Activated T-cell treated with anti-CD3 and anti-CD28 coated beads for 4 hours (primary cell): Measurements from ENCODE around the gene HIVEP2.

ENCODE experiments used
- DNase-seq: peaks from one replicate; pipeline ENCODE4 v3.0.0-alpha.2; 2020

The HIVEP2 gene

DNA sequence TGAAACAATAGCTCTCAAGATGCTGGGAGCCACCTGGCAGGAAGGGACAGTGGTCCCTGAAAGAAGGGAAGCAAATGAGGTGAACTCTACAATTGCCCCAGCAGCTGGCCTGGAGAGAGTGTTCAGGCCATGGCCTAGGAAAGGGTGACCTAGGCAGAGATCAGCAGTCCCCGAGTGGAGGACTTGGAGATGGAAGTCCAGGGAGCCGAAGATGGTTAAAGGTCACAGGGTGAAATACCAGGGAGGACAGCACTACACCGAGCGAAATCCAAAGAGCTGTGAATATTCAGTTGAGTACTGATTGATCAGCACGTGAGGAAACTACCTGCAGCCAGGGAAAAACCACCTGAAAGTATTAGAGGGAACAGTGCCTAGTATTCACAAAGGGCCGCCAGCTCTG lies 133.1 kb downstream of the HIVEP2 start:
- DNase-seq, result no peak

DNA sequence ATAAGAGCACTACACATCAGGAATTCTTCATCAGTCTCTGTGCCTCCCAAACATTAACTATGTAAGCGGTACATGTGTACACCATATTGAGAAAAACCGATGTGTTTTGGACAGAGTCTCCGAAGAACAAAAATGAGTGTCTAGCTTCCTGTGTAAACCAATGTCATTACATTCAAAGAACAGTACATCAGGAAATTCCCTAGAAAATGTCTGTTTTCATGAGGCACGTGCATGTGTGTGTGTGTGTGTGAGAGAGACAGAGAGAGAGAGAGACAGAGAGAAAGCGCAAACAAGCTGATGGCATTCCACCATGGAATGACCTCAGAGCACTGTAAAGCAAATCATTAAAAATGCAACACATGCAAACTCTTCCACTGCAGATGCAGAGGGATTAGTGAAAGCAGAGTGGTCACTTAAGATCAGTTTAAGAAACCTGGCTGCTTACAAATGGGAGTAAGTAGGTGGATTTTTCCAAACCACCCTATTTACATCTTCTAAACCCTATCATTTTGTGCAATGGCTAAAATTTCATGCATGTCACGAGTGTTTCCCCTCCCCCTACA lies 133.9 kb downstream of the HIVEP2 start:
- no peak for DNase-seq

DNA sequence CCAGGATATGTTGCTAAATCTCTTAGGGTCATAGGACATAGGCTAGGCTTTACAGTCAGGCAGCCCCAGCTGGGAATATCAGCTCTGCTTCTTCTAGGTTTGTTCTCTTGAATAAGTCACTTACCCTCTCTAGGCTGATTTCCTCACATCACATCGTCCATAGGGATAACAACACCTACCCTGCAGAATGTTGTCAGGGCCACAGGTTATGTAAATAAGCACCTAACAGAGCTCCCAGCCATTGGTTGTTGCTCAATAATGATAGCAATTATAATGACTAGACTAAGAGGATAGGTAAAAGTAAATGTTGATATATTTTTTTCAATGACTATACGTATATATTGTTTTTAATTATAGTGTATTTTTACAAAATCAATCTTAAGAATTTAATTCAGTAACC lies 135.0 kb downstream of the HIVEP2 start:
- no peak for DNase-seq

DNA sequence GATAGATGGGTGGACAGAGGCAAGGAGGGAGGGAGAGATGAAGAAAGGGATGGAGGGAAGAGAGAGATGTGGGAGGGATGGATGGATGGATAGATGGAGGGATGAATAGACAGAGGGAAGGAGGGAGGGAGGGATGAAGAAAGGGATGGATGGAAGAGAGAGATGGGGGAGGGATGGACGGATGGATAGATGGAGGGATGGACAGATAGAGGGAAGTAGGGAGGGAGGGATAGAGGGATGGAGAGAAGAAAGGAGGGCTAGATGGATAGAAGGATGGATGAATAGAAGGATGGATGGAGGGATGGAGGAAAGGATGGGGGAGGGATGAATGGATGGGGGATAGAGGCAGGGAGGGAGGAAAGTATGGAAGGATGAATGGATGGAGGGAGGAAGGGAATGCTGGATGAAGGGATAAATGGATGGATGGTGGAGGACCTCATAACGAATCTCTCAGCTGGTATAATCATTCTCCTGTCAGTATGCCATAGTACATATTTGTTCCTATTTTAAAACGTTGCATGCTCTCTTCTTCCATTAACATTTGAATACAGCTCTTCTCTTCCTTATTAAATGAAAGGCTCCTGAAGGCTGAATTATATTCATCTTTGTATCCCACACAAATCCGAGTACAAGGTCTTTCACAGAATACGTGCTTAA lies 136.4 kb downstream of the HIVEP2 start:
- no peak for DNase-seq

DNA sequence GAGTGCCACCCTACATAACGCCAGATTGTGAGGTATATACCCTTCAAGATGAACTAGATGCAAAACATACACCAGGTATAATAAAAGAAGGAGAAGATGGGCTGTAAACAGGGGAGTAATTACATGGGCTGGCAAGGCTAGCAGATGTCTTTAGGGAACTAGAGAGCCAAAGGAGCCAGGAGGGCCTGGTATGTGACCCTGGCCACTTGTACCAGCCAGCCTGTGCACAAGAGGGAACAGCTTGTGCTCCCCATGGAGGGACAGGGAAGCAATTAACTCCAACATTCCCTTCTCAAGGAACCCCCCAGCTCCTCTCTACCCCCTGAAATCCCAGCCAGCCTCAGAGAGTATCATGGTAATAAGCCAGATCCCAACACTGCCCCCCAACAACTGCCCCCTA lies 139.9 kb downstream of the HIVEP2 start:
- DNase-seq, result no peak

DNA sequence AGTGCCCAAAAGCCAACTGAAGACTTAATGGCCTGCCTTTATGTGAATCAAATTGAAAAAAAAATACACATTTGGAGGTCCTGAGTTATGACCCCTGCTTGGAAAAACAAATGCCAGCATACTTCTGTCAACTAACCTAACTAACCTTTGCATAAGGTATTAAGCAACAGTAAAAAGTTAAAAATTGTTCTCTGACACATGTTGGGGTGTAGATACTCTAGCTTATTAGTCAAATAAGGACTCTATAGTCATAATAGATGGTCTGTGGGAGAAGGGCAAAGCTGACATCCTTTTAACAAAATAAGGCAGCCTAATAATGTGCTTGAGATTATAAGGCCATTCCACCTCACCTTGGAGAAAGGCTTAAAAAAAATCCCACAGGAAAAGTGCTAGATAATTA lies 140.5 kb downstream of the HIVEP2 start:
- DNase-seq, result no peak

DNA sequence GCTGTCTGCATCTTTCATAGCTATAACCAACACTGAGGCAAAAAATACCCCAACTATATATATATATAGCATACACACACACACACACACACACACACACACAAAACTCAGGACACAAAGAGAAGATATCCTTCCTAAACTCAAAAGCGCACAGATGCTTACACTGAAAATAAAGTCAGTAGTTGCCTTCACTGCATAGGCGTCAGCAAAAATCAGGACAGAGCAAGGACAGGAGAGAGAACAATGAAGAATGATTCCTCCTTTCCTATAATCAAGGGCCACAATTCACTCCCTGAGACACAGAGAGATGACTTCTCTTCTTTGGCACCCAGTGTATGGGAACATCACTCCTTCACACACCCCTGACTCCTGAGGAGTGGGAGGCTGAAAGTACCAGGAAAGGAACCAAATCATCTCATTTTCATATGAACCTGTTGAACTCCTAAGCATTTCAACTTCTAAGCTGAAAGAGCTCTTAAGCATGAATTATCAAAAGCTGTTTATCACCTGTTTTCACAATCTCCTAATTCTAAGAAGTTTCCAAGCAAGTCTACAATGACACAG lies 141.4 kb downstream of the HIVEP2 start:
- DNase-seq, result no peak

DNA sequence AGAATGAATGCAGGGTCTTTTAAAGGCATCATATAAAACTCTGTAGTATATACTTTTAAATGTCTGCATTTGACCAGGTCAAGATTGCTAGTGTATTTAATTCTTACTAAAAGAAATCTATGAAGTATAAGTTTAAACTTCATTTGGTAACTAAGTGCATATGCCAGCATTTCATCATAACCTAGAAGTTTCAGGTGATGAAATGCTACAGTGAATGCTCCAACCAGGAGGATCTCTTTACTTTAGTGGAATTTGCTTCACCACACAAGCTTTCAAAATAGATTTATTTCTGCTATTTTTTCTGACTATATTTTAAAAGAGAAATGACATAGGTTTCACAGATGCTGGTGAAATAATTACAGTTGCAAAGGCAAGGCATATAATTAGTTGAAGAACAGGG lies 141.9 kb downstream of the HIVEP2 start:
- no peak for DNase-seq

DNA sequence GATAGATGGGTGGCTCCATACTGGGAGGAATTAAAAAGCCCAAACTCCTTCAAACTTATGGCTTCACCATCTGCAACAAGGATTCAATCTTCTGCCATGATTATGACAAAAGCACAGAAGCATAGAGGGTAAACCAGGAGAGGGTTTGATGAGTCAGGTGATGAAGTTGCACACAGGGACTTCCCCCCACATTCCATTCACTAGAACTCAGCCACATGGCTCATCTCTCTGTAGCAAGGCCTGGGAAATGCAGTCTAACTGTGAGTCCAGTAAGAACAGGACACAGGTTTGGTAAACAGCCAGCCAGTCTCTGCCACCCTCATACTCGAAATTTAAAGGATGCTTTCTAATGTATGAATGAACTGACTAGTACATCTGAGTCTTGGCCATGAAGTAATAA lies 142.9 kb downstream of the HIVEP2 start:
- peak; percentile 36 for DNase-seq

DNA sequence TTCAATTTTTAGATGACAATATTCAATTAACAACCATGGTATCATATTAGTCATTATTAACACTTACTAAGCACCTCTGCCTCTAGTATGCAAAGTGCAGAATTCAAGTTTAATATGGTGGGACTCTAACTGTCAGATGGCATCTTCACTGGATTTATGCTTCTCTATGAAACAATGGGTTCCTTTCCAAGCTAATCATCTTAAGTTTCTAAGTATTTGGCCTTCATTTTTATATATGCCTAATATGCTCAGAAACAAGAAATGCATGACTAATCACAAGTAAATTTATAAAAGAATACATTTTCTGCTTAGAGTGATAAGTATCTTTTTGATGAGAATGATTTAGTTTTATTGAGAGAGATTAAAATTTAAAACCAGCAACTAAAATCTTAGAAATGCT lies 144.7 kb downstream of the HIVEP2 start:
- no peak for DNase-seq

DNA sequence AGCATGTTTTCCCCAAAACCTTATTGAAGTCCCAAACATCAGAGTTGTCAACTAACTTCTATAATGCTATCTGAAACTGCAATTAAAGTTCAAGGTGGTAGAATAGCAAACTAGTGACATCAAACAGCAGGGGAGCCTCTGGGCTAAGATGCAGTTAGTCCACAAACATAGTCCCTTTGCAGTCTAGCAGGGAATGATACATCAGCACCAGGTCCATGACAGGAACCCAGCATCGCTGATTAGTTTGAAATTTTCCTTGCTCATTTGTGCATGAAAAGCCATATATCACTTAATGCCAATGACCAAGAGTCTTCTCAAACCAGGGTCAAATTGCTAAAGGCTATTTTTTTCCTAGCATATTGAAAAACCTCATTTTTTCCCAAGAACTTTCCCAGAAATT lies 145.3 kb downstream of the HIVEP2 start:
- DNase-seq, result no peak

DNA sequence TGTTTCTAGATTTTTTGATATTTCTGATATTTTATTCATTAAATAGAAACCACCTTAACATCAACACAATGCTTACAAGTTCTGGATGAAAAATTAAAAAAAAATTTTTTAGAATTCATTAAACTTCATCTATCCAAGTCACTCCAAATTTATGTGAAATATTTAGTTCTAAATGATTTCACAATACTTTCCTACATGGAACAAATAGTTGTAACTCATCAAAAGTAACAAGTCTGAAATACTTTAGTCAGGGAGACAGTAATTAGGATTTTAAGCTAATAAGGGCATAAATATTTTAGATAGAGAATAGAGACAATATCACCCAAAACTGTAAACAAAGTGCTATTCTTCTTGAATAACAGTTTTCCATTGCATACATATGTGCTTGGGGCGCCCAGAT lies 147.8 kb downstream of the HIVEP2 start:
- DNase-seq, result no peak

DNA sequence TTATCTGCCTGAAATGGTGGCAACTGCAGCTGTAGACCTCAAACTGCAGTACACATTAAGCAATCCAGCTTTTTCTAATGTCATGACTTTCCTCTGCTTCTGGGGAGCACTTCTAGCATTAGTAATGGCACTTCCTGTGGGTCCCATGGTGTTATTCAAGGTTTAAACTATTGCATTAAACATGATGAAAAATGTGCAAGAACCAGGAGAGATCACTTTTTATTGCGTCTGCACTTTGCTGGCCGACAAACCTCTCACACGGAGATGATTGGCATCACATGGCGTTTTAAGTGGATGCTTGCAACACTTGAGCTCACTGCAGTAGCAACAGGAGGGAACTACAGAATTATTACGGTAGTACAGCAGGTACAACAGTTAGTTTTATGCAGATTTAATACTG lies 148.4 kb downstream of the HIVEP2 start:
- DNase-seq, result no peak

DNA sequence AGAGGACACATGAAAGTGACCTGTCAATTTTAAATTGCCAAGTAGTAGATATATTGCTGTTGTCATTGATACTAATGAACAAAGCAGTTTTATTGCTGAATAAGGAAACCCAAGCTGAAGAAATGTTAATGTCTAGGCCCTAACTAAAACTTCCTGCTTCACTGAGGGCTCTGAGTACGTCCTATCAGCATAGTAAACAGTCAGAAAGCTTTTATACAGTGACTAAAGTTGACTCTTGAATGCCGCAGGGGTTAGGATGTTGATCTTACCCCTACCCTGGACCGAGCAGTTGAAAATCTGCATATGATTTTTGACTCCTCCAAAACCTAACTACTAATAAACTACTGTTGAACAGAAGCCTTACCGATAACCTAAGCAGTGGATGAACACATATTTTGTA lies 149.0 kb downstream of the HIVEP2 start:
- DNase-seq, result no peak

DNA sequence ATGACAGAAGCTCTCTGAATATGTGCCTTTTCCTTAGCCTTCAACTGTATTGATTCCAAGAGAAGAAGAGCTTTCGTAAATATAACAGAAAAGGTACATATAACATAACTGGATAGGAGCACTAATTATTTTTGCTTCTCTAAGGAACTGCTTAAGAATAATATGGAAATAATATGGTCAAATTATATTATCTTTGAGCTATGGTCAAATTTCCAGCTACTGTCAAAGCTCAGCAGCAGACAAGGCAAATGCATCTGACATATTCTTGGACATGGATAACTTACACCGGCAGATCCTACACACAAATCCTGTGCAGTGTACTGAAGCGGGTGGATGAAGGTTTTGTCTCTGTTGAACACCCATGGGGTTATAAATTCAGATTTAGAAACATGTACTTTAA lies 150.6 kb downstream of the HIVEP2 start:
- DNase-seq, result no peak

DNA sequence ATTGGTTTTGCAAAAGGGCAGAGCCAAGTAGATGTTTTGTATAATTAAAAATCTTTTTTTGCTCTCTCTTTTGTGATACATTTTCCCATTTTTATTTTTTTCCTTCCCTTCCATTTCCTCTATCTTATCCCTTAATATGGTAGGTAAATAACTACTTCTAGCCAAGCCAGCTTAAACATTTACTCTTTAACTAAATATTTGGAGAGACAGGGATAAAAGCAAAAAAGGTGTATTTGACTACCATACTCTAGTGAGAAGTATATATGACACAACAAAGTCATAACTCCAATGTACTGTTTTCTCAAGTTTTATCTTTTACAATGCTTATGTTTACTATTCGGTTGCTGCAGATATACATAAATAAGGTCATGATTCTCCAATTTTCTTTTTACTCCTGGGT lies 154.7 kb downstream of the HIVEP2 start:
- DNase-seq, result no peak

DNA sequence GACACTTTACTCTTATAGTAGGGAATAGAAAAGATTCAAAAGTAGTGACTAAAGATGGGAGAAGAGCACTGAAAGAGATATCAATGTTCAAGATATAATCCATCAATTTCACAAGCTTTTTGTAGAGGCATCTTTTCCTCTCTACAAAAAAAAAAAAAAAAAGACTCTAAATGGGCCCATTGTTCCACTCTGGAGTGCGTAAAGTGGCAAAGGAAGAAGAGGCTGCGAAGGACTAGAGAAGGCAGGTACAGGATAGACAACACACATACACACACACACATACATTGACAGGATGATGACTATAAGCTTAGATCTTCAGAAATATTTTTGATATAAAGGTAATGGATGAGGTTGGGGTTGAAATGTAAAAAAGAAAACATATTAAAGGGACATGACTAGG lies 157.6 kb downstream of the HIVEP2 start:
- DNase-seq, result no peak

DNA sequence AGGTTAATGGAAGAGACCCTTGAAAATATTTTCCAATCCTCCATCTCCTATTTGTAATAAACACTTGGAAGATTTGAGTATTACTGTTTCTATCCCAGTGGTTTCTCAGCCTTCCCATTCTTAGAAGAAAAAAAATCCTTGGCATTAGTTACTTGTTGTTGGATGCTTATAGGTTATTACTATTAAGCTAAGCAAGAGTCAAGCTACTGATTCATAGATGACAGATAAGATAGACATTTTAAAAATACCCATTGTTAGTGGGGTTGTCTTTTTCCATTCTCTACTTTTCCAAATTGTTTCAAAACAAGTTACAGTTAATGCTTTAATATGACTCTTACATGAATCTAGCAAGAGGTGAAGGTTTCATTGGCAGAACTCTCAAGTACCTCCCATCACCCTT lies 158.5 kb downstream of the HIVEP2 start:
- no peak for DNase-seq

DNA sequence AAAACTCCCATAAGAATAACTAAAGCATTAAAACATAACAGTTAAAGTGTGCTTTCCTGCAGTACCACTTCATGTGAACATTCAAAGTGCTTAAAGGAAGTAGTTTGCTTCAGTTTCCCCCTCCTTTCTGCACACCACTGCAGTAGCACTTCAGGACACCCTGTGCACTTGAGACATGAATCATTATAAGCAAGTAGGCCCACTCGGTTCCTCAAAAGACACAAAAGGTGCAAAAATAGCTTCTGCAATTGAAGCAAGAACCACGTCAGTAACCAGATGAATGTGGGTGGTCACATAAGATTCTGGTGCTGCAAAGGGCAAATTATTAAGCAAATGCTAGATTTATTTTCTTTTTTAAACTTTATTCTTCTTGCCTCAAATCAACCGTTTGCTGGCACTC lies 160.6 kb downstream of the HIVEP2 start:
- DNase-seq, result no peak

DNA sequence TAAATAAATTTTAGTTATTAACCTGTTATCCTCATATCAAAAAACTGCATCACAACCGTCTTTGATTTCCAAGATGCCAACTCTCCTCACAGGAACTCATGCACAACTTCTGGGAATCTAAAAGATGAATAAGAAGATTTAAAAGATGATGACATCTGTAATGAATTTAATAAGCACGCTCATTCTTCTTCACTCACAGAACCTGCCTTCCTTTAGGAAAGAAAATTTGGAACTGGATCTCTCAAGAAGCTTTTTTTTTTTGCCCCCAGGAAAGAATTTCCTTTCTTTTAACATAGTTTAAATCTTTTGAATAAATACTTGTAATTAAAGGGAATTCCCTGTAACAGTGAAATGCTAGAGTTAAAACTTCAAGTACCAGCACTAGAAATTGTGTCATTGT lies 161.5 kb downstream of the HIVEP2 start:
- DNase-seq, result no peak

DNA sequence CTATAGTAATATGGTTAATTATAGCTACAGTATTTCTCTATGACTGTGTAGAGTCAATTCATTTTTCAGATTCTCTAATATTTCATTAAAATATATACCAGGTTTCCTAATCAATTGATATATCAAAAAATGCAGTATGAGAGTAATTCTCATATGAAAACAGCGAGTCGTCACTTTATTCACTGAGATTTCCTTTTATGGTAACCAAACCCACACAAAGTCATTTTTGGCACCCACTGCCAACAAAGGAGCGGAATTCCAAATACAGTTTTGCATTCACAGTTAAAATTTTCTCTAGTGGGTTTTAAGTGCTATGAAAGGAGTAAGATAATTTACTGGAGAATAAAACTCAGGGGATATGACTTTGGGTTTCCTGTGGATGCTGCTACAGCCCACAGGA lies 163.8 kb downstream of the HIVEP2 start:
- no peak for DNase-seq

DNA sequence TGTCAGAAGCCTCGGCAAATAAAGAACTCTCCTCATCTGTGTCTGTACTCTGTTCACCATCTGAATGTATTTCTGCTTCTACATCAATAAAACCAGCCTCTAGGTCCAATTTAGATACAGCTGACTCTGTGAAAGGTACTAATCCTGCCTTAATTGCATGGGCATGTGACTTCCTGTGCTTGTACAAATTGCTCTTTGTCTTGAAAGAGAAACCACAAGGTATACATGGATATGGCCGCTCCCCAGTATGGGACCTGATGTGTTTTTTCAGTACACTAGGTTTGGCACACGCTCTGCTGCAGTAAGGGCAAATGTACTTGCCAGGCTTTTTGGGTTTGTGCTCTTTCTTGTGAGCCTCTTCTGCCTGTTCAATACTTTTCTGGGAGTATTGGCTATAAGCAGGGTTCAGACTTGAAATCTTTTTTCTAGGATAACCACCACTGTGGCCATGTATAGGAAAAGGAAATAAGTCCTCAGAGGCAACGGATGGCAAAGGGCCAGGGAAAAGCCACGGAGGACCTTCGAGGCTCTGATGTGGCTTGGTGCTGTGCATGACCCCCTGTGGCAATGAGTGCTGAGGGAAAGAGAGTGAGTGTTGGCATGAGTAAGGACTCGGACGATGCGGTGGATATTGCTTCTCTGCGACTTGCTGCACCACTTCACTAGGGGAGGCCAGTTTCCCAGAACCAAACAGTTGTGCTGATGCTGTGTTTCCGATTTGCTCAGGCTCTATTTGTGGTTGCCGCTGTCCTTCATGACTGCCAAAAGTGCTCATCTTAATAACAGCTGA lies 170.9 kb downstream of the HIVEP2 start:
- no peak for DNase-seq

DNA sequence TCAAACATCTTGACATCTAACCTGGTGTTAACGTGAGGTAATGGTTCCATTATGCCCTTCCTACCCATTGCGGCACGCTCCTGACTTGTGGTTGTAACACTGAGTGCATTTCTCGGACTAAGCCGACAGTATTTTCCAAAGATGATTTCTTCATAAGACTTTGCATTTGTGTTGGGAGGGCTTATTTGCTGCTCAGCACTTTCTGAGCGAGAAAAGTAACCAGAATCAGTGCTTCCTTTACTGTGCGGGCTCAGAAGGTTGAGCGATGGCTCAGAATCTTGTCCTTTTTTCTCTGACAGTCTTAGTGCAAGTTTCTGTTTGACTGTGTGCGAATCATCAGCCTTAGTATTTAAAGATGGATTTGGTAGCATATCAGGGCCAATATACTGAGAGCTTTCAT lies 171.7 kb downstream of the HIVEP2 start:
- DNase-seq, result no peak

DNA sequence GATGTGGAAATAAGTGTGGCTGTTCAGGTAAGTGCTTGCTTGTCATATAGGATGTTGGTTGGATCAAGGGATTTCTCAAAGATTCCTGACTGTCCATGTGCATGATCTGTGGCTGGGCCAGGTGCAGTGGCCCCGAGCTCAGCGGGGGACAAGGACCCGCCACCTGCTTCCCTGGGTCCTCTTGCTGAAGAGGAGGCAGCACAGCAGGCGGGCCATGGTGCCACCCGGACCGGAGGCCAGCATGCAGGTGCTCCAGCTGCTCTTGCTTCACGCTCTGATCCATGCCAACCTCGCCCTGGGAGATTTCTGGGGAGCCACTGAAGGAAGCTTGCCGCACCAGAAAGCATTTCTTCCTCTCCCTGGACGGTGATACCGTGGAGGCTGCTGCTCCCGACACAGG lies 173.8 kb downstream of the HIVEP2 start:
- DNase-seq, result no peak
